Trophoblast cell (in vitro differentiated cells and primary cell): ENCODE results near the gene ECHDC1.

Source experiments
- DNase-seq, 2 donors: peaks; one replicate each; pipeline ENCODE4 v3.0.0-alpha.2; 2016
- H2AFZ ChIP-seq: 2 replicates; pipeline ENCODE4 v1.6.1; 2013; ENCODE audit warnings: low read length, moderate library complexity, mild to moderate bottlenecking; ENCODE audit not compliant: insufficient read depth, poor library complexity
- H2AK5ac ChIP-seq: 2 replicates; pipeline ENCODE4 v1.6.1; 2013; ENCODE audit warnings: mild to moderate bottlenecking, low read length
- H2BK120ac ChIP-seq: 2 replicates; pipeline ENCODE4 v1.6.1; 2013; ENCODE audit warnings: low read length, mild to moderate bottlenecking, moderate library complexity; ENCODE audit not compliant: insufficient read depth, poor library complexity
- H2BK12ac ChIP-seq: 2 replicates; pipeline ENCODE4 v1.6.1; 2013; ENCODE audit warnings: mild to moderate bottlenecking, low read length, moderate library complexity
- H2BK5ac ChIP-seq: 2 replicates; pipeline ENCODE4 v1.6.1; 2013; ENCODE audit warnings: low read length, low read depth, moderate library complexity, mild to moderate bottlenecking; ENCODE audit not compliant: poor library complexity
- H3K14ac ChIP-seq: 2 replicates; pipeline ENCODE4 v1.6.1; 2013; ENCODE audit warnings: mild to moderate bottlenecking, low read length
- H3K18ac ChIP-seq: 2 replicates; pipeline ENCODE4 v1.6.1; 2013; ENCODE audit warnings: mild to moderate bottlenecking, low read length
- H3K23ac ChIP-seq: 2 replicates; pipeline ENCODE4 v1.6.1; 2013; ENCODE audit warnings: low read length
- H3K27ac ChIP-seq: 2 replicates; pipeline ENCODE4 v1.5.1; 2013; ENCODE audit warnings: low read depth, mild to moderate bottlenecking, inconsistent platforms, low read length, moderate library complexity
- H3K27me3 ChIP-seq: 2 replicates; pipeline ENCODE4 v1.6.1; 2013; ENCODE audit warnings: inconsistent platforms, mild to moderate bottlenecking, low read length, moderate library complexity; ENCODE audit not compliant: insufficient read depth
- H3K36me3 ChIP-seq, 2 experiments: 1 replicate in 1 of 2; 2 replicates in 1 of 2; pipeline ENCODE4 v1.6.1; 2013; ENCODE audit warnings: low read length in 2 of 2, mild to moderate bottlenecking in 2 of 2, moderate library complexity in 1 of 2; ENCODE audit not compliant: insufficient read depth in 2 of 2, control insufficient read depth in 1 of 2
- H3K4ac ChIP-seq: 2 replicates; pipeline ENCODE4 v1.6.1; 2013; ENCODE audit warnings: low read depth, mild to moderate bottlenecking, low read length, moderate library complexity
- H3K4me1 ChIP-seq, 2 experiments: 1 replicate in 1 of 2; 2 replicates in 1 of 2; pipeline ENCODE4 v1.6.1; 2013; ENCODE audit warnings: low read length in 2 of 2, mild to moderate bottlenecking in 2 of 2, moderate library complexity in 1 of 2; ENCODE audit not compliant: insufficient read depth in 2 of 2, control insufficient read depth in 1 of 2
- H3K4me2 ChIP-seq: 2 replicates; pipeline ENCODE4 v1.6.1; 2013; ENCODE audit warnings: inconsistent platforms, mild to moderate bottlenecking, low read length, moderate library complexity
- H3K4me3 ChIP-seq: 2 replicates; pipeline ENCODE4 v1.5.1; 2013; ENCODE audit warnings: mild to moderate bottlenecking, low read depth, low read length, inconsistent platforms
- H3K79me1 ChIP-seq: one replicate; pipeline ENCODE4 v1.6.1; 2013; ENCODE audit warnings: low read length
- H3K79me2 ChIP-seq: 2 replicates; pipeline ENCODE4 v1.6.1; 2013; ENCODE audit warnings: low read length, mild to moderate bottlenecking; ENCODE audit not compliant: control insufficient read depth, insufficient read depth, poor library complexity
- H3K9ac ChIP-seq: 2 replicates; pipeline ENCODE4 v1.6.1; 2013; ENCODE audit warnings: mild to moderate bottlenecking, low read length
- H3K9me3 ChIP-seq: 2 replicates; pipeline ENCODE4 v1.6.1; 2013; ENCODE audit warnings: low read depth, mild to moderate bottlenecking, control low read depth, inconsistent platforms, low read length; ENCODE audit not compliant: insufficient read depth
- H4K12ac ChIP-seq: 2 replicates; pipeline ENCODE4 v1.6.1; 2013; ENCODE audit warnings: low read depth, mild to moderate bottlenecking, low read length, moderate library complexity
- H4K8ac ChIP-seq: 2 replicates; pipeline ENCODE4 v1.6.1; 2013; ENCODE audit warnings: low read depth, mild to moderate bottlenecking, low read length, moderate library complexity
- H4K91ac ChIP-seq: one replicate; pipeline ENCODE4 v1.6.1; 2013; ENCODE audit warnings: low read depth, mild to moderate bottlenecking, low read length, moderate library complexity
- WGBS: extraction: QIAGEN DNeasy Blood & Tissue Kit; methylation state at CpG from one replicate; pipeline ENCODE4 v1.1.7; 2013; ENCODE audit warnings: missing lambda C conversion rate; ENCODE audit not compliant: insufficient read length, insufficient coverage; ENCODE audit errors: extremely low coverage; 5-methylcytosine and 5-hydroxymethylcytosine counted together

The ECHDC1 gene

DNA sequence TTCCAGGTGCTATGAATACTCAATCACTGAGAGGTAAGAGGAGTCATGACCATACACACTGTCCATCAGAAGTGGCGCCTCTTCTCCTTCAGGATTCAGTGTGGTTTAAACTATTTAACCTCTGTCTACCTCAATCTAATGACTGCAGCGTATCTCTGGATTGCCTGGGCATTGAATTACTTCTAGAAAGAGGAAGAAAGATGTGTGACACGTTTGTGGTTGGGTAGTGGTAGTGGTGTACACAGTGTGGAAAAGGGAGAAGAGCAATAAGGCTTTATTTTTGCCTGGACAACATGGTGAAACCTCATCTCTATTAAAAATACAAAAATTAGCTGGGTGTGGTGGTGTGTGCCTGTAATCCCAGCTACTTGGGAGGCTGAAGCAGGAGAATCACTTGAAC is 38.0 kb upstream of the ECHDC1 start:
- no peak for DNase-seq
- Histone ChIP-seq H2BK120ac (no peak overlapping the region), H4K91ac (no peak overlapping the region), H3K79me1 (no peaks in the 10 kb centered on the region), H3K27ac (no peak overlapping the region), H3K9ac (no peak overlapping the region), H2AFZ (no peak overlapping the region), H2AK5ac (no peak overlapping the region), H3K18ac (no peak overlapping the region), H4K12ac (no peak overlapping the region), H4K8ac (no peak overlapping the region), H3K4me3 (no peak overlapping the region), H3K79me2 (no peaks in the 10 kb centered on the region), H3K4ac (no peak overlapping the region), H2BK12ac (no peak overlapping the region), H3K4me2 (no peak overlapping the region), H3K9me3 (no peaks in the 10 kb centered on the region), H3K27me3 (no peaks in the 10 kb centered on the region), H3K4me1 (peaks cover 0 to 3% of the 10 kb centered on the region in 2 experiments), H3K36me3 (peaks cover 0 to 2% of the 10 kb centered on the region in 2 experiments), H3K23ac (no peak overlapping the region), H3K14ac (no peak overlapping the region), H2BK5ac (no peak overlapping the region)
- no CpG with 5 or more reads among the region's 3 CpGs for WGBS

DNA sequence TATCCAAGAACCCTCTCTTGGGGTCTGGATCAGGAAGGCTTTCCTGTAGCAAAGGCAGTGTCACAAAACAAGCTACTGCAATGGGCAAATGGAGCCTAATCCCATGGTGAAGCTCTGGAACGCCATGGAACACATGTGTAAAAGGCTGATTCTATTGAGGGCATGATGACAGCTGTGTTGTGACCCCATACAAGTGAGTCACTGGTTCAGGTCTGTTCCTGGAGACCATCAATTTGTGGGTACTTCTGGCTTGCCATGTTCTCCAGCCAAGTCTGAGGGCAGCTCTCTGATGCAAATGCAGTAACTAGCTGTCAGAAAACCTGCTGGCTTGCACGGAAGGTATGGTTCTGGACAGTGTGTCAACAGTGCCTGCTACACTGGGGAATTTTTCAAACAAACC is 33.3 kb upstream of the ECHDC1 start:
- no peak overlapping the region for H3K4me2 ChIP-seq
- H2BK120ac ChIP-seq: no peak overlapping the region
- no peak overlapping the region for H3K27ac ChIP-seq
- WGBS: no CpG with 5 or more reads among the region's 2 CpGs
- no peak overlapping the region for H2AK5ac ChIP-seq
- no peak overlapping the region for H3K9ac ChIP-seq
- peaks cover 0 to 3% of the 10 kb centered on the region in 2 experiments for H3K4me1 ChIP-seq
- H2BK12ac ChIP-seq: no peak overlapping the region
- H3K4me3 ChIP-seq: no peak overlapping the region
- peaks cover 0 to 2% of the 10 kb centered on the region in 2 experiments for H3K36me3 ChIP-seq
- H3K14ac ChIP-seq: no peak overlapping the region
- H2AFZ ChIP-seq: no peak overlapping the region
- no peaks in the 10 kb centered on the region for H3K27me3 ChIP-seq
- no peak overlapping the region for H3K23ac ChIP-seq
- H2BK5ac ChIP-seq: no peak overlapping the region
- no peak overlapping the region for H4K12ac ChIP-seq
- no peak overlapping the region for H4K8ac ChIP-seq
- H3K9me3 ChIP-seq: no peaks in the 10 kb centered on the region
- no peak overlapping the region for H4K91ac ChIP-seq
- no peak overlapping the region for H3K4ac ChIP-seq
- H3K79me1 ChIP-seq: no peaks in the 10 kb centered on the region
- DNase-seq: no peak
- no peaks in the 10 kb centered on the region for H3K79me2 ChIP-seq
- no peak overlapping the region for H3K18ac ChIP-seq

DNA sequence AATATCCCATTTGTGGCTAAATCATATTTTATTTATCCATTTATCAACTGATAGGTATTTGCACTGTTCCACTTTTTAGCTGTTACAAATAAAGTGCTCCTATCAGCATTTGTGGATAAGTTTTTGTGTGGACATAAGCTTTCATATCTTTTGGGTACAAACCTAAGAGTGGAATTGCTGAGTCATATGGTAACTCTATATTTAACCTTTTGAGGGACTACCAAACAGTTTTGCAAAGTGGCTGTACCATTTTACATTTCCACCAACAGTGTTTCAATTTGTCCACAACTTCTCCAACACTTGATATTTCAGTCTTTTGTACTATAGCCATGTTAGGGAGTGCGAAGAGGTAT is 23.6 kb upstream of the ECHDC1 start:
- Histone ChIP-seq H3K79me2 (no peaks in the 10 kb centered on the region), H3K18ac (no peak overlapping the region), H3K4me3 (no peak overlapping the region), H3K36me3 (no peaks in the 10 kb centered on the region), H3K4me2 (no peak overlapping the region), H3K9me3 (peaks cover 2% of the 10 kb centered on the region), H2BK12ac (no peak overlapping the region), H3K4ac (no peak overlapping the region), H4K91ac (no peak overlapping the region), H3K14ac (no peak overlapping the region), H3K23ac (no peak overlapping the region), H2BK120ac (no peak overlapping the region), H3K27me3 (no peaks in the 10 kb centered on the region), H2AFZ (no peak overlapping the region), H3K79me1 (no peaks in the 10 kb centered on the region), H2BK5ac (no peak overlapping the region), H3K27ac (no peak overlapping the region), H3K9ac (no peak overlapping the region), H4K12ac (no peak overlapping the region), H3K4me1 (peaks cover 6% of the 10 kb centered on the region in 2 experiments), H2AK5ac (no peak overlapping the region), H4K8ac (no peak overlapping the region)
- no CpG with 5 or more reads among the region's 1 CpG for WGBS
- no peak for DNase-seq

DNA sequence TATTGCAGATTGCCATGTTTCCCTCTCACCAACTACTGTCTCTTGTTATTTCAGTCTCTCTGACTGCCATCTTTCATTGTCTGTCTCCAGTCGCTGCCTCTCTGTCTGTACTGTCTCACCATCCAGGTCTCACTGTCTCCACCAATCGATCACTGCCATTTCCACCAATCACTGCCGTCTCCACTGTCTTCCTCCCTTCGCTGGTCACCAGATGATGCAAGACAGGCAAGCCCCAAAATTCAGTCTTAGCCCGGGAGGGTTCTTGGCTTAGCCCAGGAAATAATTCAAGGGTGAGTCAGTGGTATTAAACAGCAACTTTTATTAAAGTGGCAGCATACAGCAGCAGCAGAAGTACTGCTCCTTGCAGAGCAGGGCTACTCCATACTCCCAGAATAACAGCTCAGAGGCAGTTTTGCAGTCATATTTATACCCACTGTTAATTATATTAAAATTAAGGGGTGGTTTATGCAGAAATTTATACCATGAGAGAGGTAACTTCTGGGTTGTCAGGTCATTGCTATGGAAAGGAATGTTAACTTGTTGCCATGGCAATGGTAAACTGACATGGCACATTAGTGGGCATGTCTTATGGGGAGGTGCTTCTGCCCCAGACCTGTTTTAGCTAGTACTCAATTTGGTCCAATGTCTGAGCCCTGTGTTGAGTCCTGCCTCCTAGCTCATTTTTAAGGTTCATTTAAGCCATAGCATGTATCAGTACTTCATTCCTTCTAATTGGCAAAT is 23.0 kb upstream of the ECHDC1 start:
- H2AFZ ChIP-seq: no peak overlapping the region
- no peaks in the 10 kb centered on the region for H3K27me3 ChIP-seq
- H3K4ac ChIP-seq: no peak overlapping the region
- DNase-seq: peak in 1 of 2 donors; percentile 20
- no peaks in the 10 kb centered on the region for H3K79me2 ChIP-seq
- H3K4me1 ChIP-seq: peaks cover 6% of the 10 kb centered on the region in 2 experiments
- H3K79me1 ChIP-seq: no peaks in the 10 kb centered on the region
- no peak overlapping the region for H2AK5ac ChIP-seq
- H3K14ac ChIP-seq: no peak overlapping the region
- no peak overlapping the region for H3K4me3 ChIP-seq
- H3K4me2 ChIP-seq: no peak overlapping the region
- no CpG with 5 or more reads among the region's 5 CpGs for WGBS
- no peak overlapping the region for H2BK120ac ChIP-seq
- no peak overlapping the region for H2BK5ac ChIP-seq
- H4K91ac ChIP-seq: no peak overlapping the region
- H3K18ac ChIP-seq: no peak overlapping the region
- no peaks in the 10 kb centered on the region for H3K36me3 ChIP-seq
- no peak overlapping the region for H3K9ac ChIP-seq
- no peak overlapping the region for H3K23ac ChIP-seq
- no peak overlapping the region for H3K27ac ChIP-seq
- no peak overlapping the region for H4K12ac ChIP-seq
- no peak overlapping the region for H2BK12ac ChIP-seq
- H4K8ac ChIP-seq: no peak overlapping the region
- H3K9me3 ChIP-seq: peaks cover 2% of the 10 kb centered on the region
